GM18951 (cell line): ENCODE results near the gene ELF4.

ENCODE experiments used
- POLR2A ChIP-seq: IDR thresholded peaks from 4 replicates; pipeline ENCODE4 v1.6.1; 2011; ENCODE audit warnings: mild to moderate bottlenecking; ENCODE audit not compliant: insufficient read length, insufficient read depth; ENCODE audit errors: extremely low read depth
- in situ Hi-C: fragments of 300-500 bp; cut with MboI; formaldehyde crosslinking; loops from one replicate; pipeline ENCODE4 v1.12.0; 2022; ENCODE audit warnings: low sequenced_read_pairs, mixed read lengths, inconsistent platforms; ENCODE audit not compliant: unreplicated experiment

ELF4 gene

DNA sequence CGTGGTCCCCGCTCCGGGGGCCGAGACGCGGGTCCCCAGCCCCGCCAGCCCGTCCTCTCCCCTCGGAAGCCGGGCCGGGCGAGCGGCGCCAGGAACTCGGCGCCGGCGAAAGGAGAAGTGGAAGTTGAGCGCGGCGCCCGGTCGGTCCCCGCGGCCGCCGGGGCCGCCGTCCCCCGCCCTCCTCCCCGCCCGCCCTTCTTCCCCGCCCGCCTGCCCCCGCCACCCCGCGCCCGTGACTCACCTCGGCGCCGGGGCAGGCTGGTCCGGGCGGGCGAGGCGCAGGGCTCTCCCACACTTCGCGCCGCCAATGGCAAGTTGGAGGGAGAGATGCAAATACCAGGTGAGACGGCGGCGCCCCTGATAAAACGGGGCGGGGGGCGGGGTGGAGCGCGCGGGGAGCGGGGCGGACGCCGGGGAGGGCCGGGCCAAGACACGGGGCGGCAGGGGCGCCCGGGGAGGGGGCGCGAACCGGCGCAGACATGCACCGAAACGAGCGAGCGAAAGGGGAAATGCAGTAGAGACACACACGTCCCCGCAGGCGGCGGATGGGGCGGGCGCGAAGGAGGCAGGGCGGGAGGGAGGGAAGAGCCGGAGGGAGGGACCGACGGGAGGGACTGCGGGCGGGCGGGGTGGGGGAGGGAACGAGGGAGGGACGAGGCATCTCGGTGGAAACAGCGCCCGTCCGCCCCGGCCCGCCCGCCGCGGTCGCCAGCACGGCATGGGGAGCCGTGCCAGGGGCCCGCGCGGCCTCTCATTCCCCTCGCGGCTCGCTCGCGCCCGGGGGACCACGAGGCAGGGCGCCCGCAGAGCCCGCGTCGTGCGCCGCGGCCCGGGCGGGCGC lies at the start of gene ELF4:
Gene ELF4 (minus strand): TSS at position 119 of the 841 bp plus-strand sequence. CDS start 29,167 bp downstream, outside the sequence.
- in situ Hi-C loops: no loop called here
- TF ChIP-seq POLR2A: peak; percentile 21

DNA sequence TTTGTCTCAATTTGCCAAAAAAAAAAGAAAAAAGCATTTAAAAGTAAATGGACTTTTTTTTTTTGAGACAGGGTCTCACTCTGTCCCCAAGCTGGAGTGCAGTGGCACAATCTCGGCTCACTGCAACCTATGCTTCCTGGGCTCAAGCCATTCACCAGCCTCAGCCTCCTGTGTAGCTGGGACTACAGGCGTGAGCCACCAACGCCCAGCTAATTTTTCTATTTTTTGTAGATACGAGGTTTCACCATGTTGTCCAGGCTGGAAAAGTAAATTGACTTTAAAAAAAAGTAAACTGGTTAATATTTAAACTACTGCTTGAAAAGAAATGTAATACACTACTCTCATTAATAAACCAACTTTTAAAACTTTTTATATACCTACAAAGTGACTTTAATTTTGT lies 49.5 kb upstream of the ELF4 start:
- in situ Hi-C loops: no loop called here
- TF ChIP-seq POLR2A: no peak

DNA sequence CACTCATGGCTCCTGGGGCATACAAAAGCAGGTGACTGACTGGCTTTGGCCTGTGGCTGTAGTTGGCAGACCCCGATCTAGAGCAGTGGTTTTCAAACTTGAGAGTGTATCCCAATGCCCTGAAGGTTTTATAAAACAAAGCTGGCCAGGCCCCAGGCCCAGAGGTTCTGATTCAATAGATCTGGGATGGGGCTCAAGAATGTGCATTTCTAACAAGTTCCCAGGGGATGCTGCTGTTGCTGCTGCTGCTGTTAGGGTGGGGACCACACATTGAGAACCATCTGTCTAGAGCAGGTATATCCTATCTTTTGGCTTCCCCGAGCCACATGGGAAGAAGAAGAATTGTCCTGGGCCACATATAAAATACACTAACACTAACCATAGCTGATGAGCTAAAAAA lies 48.0 kb upstream of the ELF4 start:
- in situ Hi-C loops: no loop called here

DNA sequence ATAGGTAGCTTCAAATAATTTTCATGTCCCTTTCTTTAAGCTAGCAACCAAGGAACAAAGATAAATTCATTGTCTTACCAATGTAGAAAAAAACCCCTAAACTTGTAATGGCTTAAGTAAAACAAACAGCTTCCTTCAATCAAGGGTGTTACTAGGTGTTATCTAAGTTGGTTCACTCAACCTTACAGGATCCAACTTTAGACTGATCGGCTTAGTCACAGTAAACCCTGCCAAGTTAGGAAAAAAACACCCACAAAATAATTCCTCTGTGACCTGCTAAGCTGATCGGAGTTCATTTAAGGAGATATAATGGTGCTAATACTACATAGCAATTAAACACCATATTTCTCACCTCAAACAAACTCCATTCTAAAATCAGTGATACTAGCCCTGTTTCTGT lies 45.3 kb upstream of the ELF4 start:
- no peak for TF ChIP-seq POLR2A
- in situ Hi-C loops: no loop called here

More for the DNA sequence above, 48.0 kb upstream of the ELF4 start:
- no peak for TF ChIP-seq POLR2A

DNA sequence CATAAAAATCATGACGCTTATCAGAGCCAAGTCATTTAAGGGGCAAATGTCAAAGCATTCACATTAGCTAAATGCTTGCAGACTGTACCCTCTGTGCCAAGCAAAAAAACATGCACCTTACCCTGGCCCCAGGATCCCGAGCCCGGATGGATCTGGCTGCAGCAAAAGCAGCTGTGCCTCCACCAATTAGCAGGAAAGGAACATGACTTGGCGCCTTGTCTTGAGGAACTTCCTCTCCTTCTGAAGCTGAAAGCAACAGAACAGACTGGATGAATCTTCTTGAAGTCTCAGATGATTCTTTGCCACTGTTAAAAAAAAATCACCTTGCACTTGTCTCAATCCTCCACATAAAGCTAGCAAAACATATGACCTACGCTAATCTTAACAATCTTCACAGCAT lies 37.3 kb upstream of the ELF4 start:
- in situ Hi-C loops: no loop called here
- TF ChIP-seq POLR2A: no peak

DNA sequence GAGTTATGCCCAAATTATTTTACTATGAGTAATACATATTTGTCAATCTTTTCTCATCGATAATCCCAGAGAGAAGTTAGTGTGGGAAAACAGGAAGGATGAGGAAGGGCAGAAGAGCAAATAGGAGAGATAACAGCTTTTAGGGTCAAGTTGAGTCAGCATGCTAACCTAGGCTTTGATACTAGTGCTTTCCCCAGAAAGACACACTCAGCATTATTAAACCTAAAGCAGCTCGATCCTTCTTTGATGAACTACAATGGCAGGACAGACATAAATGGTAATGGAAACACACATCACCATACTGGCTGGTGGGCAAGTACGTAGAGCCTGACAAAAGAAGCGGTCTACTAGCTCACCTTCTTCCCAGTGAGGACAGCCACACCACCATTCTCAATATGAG lies 34.8 kb upstream of the ELF4 start:
- in situ Hi-C loops: no loop called here
- TF ChIP-seq POLR2A: no peak

DNA sequence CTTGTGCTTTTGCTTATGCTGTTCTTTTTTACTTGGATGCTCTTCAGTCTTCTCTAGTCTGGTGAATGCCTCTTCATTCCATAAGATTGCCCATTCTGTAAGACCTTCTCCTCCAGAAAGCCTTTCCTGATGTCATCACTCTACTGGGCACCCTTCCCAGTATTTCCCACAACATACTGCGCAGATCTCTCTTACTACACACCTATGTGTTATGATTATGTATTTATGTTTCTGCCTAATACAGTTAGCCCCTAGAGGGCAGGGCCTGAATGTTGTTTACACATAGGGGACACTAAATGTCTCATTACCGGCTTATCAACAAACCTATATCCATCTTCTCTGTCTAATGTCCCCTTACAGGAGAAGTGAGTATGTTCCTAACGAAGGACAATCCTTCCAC lies 34.2 kb upstream of the ELF4 start:
- TF ChIP-seq POLR2A: no peak
- in situ Hi-C loops: no loop called here

DNA sequence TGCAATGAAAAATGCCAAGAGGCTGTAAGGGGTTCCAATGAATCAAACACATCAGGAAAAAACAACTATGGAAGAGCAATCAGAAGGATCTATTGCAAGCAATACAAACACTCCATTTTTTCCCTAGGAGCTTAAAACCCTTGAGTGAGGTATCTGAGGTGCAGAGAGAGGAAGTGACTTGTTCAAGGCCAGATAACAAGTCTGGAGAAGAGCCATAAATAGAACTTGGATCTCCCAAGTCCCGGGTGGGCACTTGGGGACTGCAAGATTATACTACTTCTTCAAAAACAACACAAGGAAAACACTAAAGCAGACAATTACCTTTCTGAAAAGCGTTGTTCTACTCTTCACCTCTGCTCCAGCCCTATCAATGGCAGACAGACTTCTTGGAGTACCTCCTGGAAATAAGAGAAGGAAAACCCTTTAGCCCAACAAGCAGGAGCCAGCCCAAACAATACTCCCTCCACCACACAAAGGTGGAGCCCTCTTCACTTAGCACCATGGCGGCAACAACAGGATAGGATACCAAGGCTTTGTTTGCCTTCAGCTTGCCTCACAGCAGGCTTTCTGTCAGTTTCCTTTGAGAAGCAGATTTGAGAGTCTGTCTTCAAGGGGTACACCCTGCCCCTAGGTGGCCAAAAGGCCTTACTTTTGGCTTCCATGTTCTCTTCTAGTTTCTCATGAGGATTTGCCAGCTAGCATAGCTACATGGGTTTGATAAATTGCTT lies 29.3 kb upstream of the ELF4 start:
- no peak for TF ChIP-seq POLR2A
- in situ Hi-C loops: no loop called here

DNA sequence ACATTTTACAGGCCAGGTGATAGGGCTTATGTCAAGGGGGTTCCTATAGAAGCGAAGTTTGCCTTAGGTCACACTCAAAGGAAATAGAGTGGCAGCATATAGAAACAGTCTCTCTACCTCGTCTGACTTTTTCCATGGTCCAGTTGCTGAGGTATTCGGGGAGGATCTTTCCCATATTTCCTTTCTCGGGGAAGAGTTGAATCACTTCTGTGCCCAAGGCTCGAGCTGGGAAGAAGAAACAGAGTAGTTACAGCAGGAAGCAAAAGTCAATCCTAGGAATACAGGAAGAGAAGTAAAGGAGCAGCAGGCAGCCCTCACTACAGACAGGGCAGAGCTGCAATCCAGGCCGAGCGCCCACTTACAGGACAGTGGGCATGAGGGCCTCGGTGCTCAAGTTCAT lies 26.7 kb upstream of the ELF4 start:
- in situ Hi-C loops: no loop called here
- TF ChIP-seq POLR2A: no peak

DNA sequence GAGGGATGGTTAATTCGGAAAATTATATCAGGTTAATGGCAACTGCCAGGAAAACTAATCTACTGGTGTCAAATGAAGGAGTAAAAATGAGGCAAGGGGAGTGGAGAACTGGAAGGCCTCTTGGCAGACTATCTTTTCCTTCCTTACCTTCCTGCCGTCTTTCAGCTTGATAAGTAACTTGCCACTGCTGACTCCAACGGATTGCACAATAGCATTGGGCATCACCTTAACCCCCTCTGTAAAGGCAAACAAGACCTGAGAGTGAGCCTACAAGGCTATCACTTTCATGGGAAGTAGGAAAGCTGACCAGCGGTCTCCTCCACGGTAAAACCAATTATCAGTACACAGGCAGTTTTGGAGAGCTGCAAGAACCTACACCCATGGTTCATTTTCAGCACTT lies 26.2 kb upstream of the ELF4 start:
- in situ Hi-C loops: no loop called here
- TF ChIP-seq POLR2A: no peak

DNA sequence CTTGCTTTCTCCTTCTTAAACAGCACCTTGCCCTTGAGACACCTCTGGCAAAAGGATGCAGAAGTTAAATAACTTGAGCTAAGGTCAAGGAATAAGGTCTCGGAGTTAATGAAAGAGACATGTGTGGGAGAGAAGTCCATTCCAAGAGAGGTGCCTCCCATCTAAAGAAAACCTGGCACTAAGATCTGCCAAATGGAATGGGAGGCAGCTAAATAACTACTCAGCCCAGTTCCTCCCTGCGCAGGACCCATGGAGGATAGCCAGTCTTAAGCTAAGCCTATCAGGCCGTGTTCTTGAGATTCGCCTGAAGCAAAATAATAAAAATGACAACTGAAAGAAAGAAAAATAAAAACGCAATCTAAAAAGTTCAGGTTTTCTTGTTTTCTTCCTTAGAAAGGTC lies 20.7 kb upstream of the ELF4 start:
- in situ Hi-C loops: no loop called here
- TF ChIP-seq POLR2A: no peak

DNA sequence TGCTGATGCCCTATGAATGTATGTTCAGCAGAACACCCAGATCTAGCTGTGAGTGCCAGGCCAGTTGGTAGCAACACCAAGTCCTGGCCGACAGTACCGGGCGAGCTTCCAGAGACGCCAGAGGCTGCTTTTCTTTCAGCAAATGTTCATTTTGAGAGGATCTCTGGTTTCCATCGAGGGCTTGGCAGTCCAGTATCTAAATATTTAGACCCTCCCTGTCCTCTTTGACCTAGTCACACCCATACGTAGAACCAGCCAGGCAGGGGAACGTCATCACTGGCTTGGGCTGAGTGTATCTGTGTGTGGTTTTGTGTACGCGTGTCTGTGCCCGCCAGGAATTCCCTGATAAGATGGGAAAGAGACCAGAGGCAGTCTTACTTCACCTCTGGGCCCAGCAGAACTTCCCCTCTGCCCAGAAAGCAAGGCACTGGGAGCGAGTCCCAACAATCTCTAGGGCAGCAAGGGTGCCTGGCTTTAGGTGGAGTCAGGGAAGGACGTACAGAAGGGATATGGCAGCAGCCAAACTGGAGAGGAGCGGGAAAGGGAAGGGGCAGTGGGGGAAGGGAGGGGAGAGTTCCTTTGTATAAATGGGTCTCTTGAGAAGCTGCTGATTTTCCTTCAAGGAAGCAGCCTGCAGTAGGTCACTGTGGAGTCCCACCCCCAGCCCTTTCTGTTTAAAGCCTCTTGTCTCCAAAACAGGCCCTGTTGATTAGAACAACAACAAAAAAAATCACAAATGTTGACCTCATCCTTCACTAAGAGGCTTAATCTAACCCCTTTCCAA lies 15.0 kb upstream of the ELF4 start:
- no peak for TF ChIP-seq POLR2A
- in situ Hi-C loops: no loop called here

DNA sequence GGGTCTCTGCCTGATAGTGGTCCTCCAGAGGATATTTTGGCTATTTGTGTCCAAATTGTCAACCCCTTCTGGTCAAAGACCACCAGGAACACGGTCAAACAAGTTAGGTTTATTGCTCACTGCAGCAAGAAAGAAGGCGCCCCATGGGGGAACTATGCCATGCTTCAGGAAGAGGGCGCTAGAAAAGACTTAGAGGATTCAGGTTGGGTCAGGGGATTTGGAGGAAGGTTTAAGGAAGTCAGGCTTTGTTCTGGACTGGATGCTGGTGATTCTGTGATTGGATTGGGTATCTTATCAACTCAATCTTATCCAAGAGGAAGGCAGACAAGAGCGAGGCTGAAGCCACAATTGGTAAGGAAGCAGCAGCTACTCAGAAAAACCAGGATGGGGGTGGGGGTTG lies 14.3 kb upstream of the ELF4 start:
- in situ Hi-C loops: no loop called here
- TF ChIP-seq POLR2A: no peak
